IMR-90 (cell line): ENCODE data around the gene PLXNB1. TPM values are rescaled to one million over a fixed set of nuclear protein-coding genes. Genes with fewer than 3 reads are reported as not detected.

Experiments used
- ATAC-seq: fragments of 200-7000 bp; cut with Tn5 transposase; 2 replicates; pipeline ENCODE4 v1.9.1; 2020; ENCODE audit warnings: low read depth, mild to moderate bottlenecking, moderate library complexity
- BruUV-seq: library from RNA; stranded (reverse); fragments of 400-500 nt; replicated peaks from 2 replicates; lab custom pipeline; 2021; lab: Mats Ljungman, UMichigan
- CTCF ChIA-PET: fragments of 300-600 bp; formaldehyde crosslinking; extraction: SDS; loops from one replicate; lab custom pipeline; 2021; ENCODE audit warnings: antibody characterized with exemption; lab: Yijun Ruan, JAX
- POLR2A ChIA-PET: fragments of 300-600 bp; sonication (Branson Sonifier 250); formaldehyde crosslinking; loops from one replicate; lab custom pipeline; 2022; ENCODE audit warnings: antibody characterized with exemption; ENCODE audit not compliant: unreplicated experiment; lab: Charles Lee
- DNase-seq: peaks from one replicate; pipeline ENCODE4 v3.0.0; 2013
- H2AFZ ChIP-seq: replicated peaks from 2 replicates; pipeline ENCODE3; 2013; ENCODE audit warnings: low read length, mild to moderate bottlenecking; ENCODE audit not compliant: poor library complexity
- H2AK5ac ChIP-seq: 2 replicates; pipeline ENCODE4 v1.6.1; 2013; ENCODE audit warnings: low read depth, low read length, inconsistent platforms
- H2AK9ac ChIP-seq: replicated peaks from 2 replicates; pipeline ENCODE3; 2013; ENCODE audit warnings: mild to moderate bottlenecking, low read depth, low read length, moderate library complexity; ENCODE audit not compliant: poor library complexity
- H2BK120ac ChIP-seq: 2 replicates; pipeline ENCODE4 v1.6.1; 2013; ENCODE audit warnings: low read depth, low read length, inconsistent platforms
- H2BK15ac ChIP-seq: 3 replicates; pipeline ENCODE4 v1.6.1; 2013; ENCODE audit warnings: low read depth, low read length, inconsistent platforms
- H2BK20ac ChIP-seq: 2 replicates; pipeline ENCODE4 v1.6.1; 2013; ENCODE audit warnings: low read depth, mild to moderate bottlenecking, inconsistent platforms, low read length, moderate library complexity
- H2BK5ac ChIP-seq: 2 replicates; pipeline ENCODE4 v1.6.1; 2013; ENCODE audit warnings: mild to moderate bottlenecking, low read depth, low read length, inconsistent platforms; ENCODE audit not compliant: poor library complexity, severe bottlenecking
- H3K14ac ChIP-seq: replicated peaks from 2 replicates; pipeline ENCODE4 v1.6.1; 2013; ENCODE audit warnings: low read depth, low read length, inconsistent platforms
- H3K18ac ChIP-seq: 2 replicates; pipeline ENCODE4 v1.6.1; 2013; ENCODE audit warnings: low read depth, low read length, control low read depth
- H3K23ac ChIP-seq: 2 replicates; pipeline ENCODE4 v1.6.1; 2013; ENCODE audit warnings: low read depth, low read length, inconsistent platforms
- H3K27ac ChIP-seq: 2 replicates; pipeline ENCODE4 v1.5.1; 2013; ENCODE audit warnings: mild to moderate bottlenecking, control low read depth, low read length; ENCODE audit not compliant: insufficient read depth
- H3K27me3 ChIP-seq: 2 replicates; pipeline ENCODE4 v1.6.1; 2013; ENCODE audit warnings: low read length; ENCODE audit not compliant: control insufficient read depth, insufficient read depth
- H3K36me3 ChIP-seq: 2 replicates; pipeline ENCODE4 v1.6.1; 2013; ENCODE audit warnings: low read length, mixed read lengths; ENCODE audit not compliant: control insufficient read depth, insufficient read depth
- H3K4ac ChIP-seq: 2 replicates; pipeline ENCODE4 v1.6.1; 2013; ENCODE audit warnings: low read depth, low read length, inconsistent platforms
- H3K4me1 ChIP-seq: 2 replicates; pipeline ENCODE4 v1.6.1; 2013; ENCODE audit warnings: low read length, mixed read lengths; ENCODE audit not compliant: control insufficient read depth, insufficient read depth
- H3K4me2 ChIP-seq: 2 replicates; pipeline ENCODE4 v1.6.1; 2013; ENCODE audit warnings: low read depth, mild to moderate bottlenecking, control low read depth, low read length, moderate library complexity
- H3K4me3 ChIP-seq: 2 replicates; pipeline ENCODE4 v1.5.1; 2013; ENCODE audit warnings: low read depth, mild to moderate bottlenecking, control low read depth, low read length, moderate library complexity; ENCODE audit not compliant: insufficient read depth
- H3K56ac ChIP-seq: 2 replicates; pipeline ENCODE4 v1.6.1; 2013; ENCODE audit warnings: low read length, inconsistent platforms; ENCODE audit not compliant: insufficient read depth; ENCODE audit errors: extremely low read depth
- H3K79me1 ChIP-seq, 2 experiments: 2 replicates each; pipeline ENCODE4 v1.6.1; 2013; ENCODE audit warnings: low read length in 2 of 2, inconsistent platforms in 1 of 2, low read depth in 1 of 2
- H3K9ac ChIP-seq: 2 replicates; pipeline ENCODE4 v1.6.1; 2013; ENCODE audit warnings: low read depth, low read length, control low read depth
- H3K9me1 ChIP-seq: 2 replicates; pipeline ENCODE4 v1.6.1; 2013; ENCODE audit warnings: low read length, inconsistent platforms; ENCODE audit not compliant: insufficient read depth
- H3K9me3 ChIP-seq: 2 replicates; pipeline ENCODE4 v1.6.1; 2013; ENCODE audit warnings: low read length; ENCODE audit not compliant: control insufficient read depth, insufficient read depth
- H4K20me1 ChIP-seq: 2 replicates; pipeline ENCODE4 v1.6.1; 2013; ENCODE audit warnings: low read length, inconsistent platforms; ENCODE audit not compliant: insufficient read depth
- H4K5ac ChIP-seq: 2 replicates; pipeline ENCODE4 v1.6.1; 2013; ENCODE audit warnings: mild to moderate bottlenecking, low read depth, low read length, control low read depth
- H4K8ac ChIP-seq, 2 experiments: 2 replicates each; pipeline ENCODE4 v1.6.1; 2013; ENCODE audit warnings: low read depth in 2 of 2, low read length in 2 of 2, control low read depth in 1 of 2, inconsistent platforms in 1 of 2
- H4K91ac ChIP-seq: 2 replicates; pipeline ENCODE4 v1.6.1; 2013; ENCODE audit warnings: low read depth, low read length, inconsistent platforms; ENCODE audit not compliant: insufficient read depth
- BHLHE40 ChIP-seq: fragments of 150-350 bp; IDR thresholded peaks from 2 replicates; pipeline ENCODE4 v1.6.1; 2016; ENCODE audit warnings: mild to moderate bottlenecking, low read depth, low read length
- CEBPB ChIP-seq: IDR thresholded peaks from 2 replicates; pipeline ENCODE4 v1.6.1; 2012; ENCODE audit warnings: low read depth, low read length, improper control_type of control experiment
- CHD1 ChIP-seq: IDR thresholded peaks from 2 replicates; pipeline ENCODE4 v1.6.1; 2012; ENCODE audit warnings: low read depth, low read length, improper control_type of control experiment
- CTCF ChIP-seq: conservative IDR thresholded peaks from 2 replicates; pipeline ENCODE4 v1.5.1; 2012; ENCODE audit warnings: mild to moderate bottlenecking, low read depth, low read length, improper control_type of control experiment
- FOS ChIP-seq: fragments of 150-350 bp; IDR thresholded peaks from 2 replicates; pipeline ENCODE4 v1.6.1; 2016; ENCODE audit warnings: low read depth, low read length
- MAFK ChIP-seq: IDR thresholded peaks from 2 replicates; pipeline ENCODE4 v1.6.1; 2012; ENCODE audit warnings: low read depth, low read length, improper control_type of control experiment
- MAZ ChIP-seq: IDR thresholded peaks from 2 replicates; pipeline ENCODE4 v1.6.1; 2012; ENCODE audit warnings: low read depth, mild to moderate bottlenecking, low read length, improper control_type of control experiment, moderate library complexity, borderline replicate concordance
- MXI1 ChIP-seq: IDR thresholded peaks from 2 replicates; pipeline ENCODE4 v1.6.1; 2012; ENCODE audit warnings: low read depth, mild to moderate bottlenecking, low read length, moderate library complexity, borderline replicate concordance
- NFE2L2 ChIP-seq: fragments of 150-350 bp; IDR thresholded peaks from 2 replicates; pipeline ENCODE4 v1.6.1; 2016; ENCODE audit warnings: low read depth, mild to moderate bottlenecking, low read length
- POLR2A ChIP-seq: IDR thresholded peaks from 2 replicates; pipeline ENCODE4 v1.6.1; 2012; ENCODE audit warnings: mild to moderate bottlenecking, low read depth, low read length
- RAD21 ChIP-seq: IDR thresholded peaks from 2 replicates; pipeline ENCODE4 v1.6.1; 2012; ENCODE audit warnings: low read length, improper control_type of control experiment
- RCOR1 ChIP-seq: IDR thresholded peaks from 2 replicates; pipeline ENCODE4 v1.6.1; 2012; ENCODE audit warnings: mild to moderate bottlenecking, low read length, improper control_type of control experiment; ENCODE audit not compliant: insufficient replicate concordance
- RFX5 ChIP-seq: IDR thresholded peaks from 2 replicates; pipeline ENCODE4 v1.8.0; 2012; ENCODE audit warnings: low read depth, mild to moderate bottlenecking, low read length, moderate library complexity
- SMC3 ChIP-seq: fragments of 150-350 bp; IDR thresholded peaks from 2 replicates; pipeline ENCODE4 v1.6.1; 2016; ENCODE audit warnings: low read depth, mild to moderate bottlenecking, antibody characterized with exemption, low read length, moderate library complexity
- USF2 ChIP-seq: fragments of 150-350 bp; IDR thresholded peaks from 2 replicates; pipeline ENCODE4 v1.6.1; 2017; ENCODE audit warnings: mild to moderate bottlenecking, antibody characterized with exemption, low read length, low read depth
- WGBS, 2 experiments: methylation state at CpG; one replicate each; pipeline versions ENCODE4 v1.1.5 to v1.1.7; 2013; ENCODE audit warnings: missing lambda C conversion rate in 2 of 2; ENCODE audit not compliant: insufficient read length in 1 of 2; ENCODE audit errors: extremely low coverage in 2 of 2; 5-methylcytosine and 5-hydroxymethylcytosine counted together
- dilution Hi-C: fragments of 300-500 bp; cut with HindIII; formaldehyde crosslinking; loops from one replicate; pipeline ENCODE4 v1.14.3; 2018; ENCODE audit warnings: low sequenced_read_pairs; ENCODE audit not compliant: unreplicated experiment
- in situ Hi-C: fragments of 300-500 bp; cut with MboI; formaldehyde crosslinking; loops from 3 replicates; pipeline ENCODE4 v1.14.3; 2019; ENCODE audit warnings: low sequenced_read_pairs, inconsistent platforms, mixed read lengths
- intact Hi-C: fragments of 100-400 bp; cut with micrococcal nuclease; formaldehyde crosslinking; loops from 2 replicates; pipeline ENCODE4 v1.10.0; 2022
- polyA plus RNA-seq, 3 experiments: library from polyadenylated mRNA; depleted of rRNA; stranded (reverse); fragments of >200 nt; gene quantifications; 2 replicates each; pipeline ENCODE4 v1.2.3, GENCODE V29; 2012; ENCODE audit warnings: low replicate concordance in 1 of 3
- total RNA-seq: library from RNA; depleted of rRNA; stranded (reverse); fragments of >200 nt; gene quantifications from 2 replicates; pipeline ENCODE4 v1.2.3, GENCODE V29; 2012
- TF ChIP-seq, protein P1 (sequence below): fragments of 150-350 bp; IDR thresholded peaks from 2 replicates; pipeline ENCODE4 v1.6.1; 2016; ENCODE audit warnings: low read depth, mild to moderate bottlenecking, low read length, moderate library complexity, borderline replicate concordance

PLXNB1 gene
- total and polyA plus RNA-seq, 2 of the 4 experiments (the other 2 are of a cell fraction) = 5.2 to 25.3 TPM

GRCh38 chr3:48459331-48459730 lies 29.4 kb upstream of the PLXNB1 start:
- Histone ChIP-seq H2AK9ac (no peak overlapping the region), H3K4me1 (no peaks in the 10 kb centered on the region), H3K79me1 (no peaks in the 10 kb centered on the region; a peak in 1 of 4 replicates), H3K27ac (no peak overlapping the region), H3K14ac (no peak overlapping the region), H4K5ac (no peak overlapping the region), H2BK20ac (no peak overlapping the region), H3K4me2 (no peak overlapping the region), H3K56ac (no peak overlapping the region), H2BK15ac (no peak overlapping the region), H2AK5ac (no peak overlapping the region), H4K8ac (no peak overlapping the region), H3K9me3 (no peaks in the 10 kb centered on the region), H2BK120ac (no peak overlapping the region), H3K23ac (no peak overlapping the region), H3K18ac (no peak overlapping the region), H3K4ac (no peak overlapping the region), H3K27me3 (no peaks in the 10 kb centered on the region), H2AFZ (no peak overlapping the region), H3K36me3 (peaks cover 30% of the 10 kb centered on the region), H3K9ac (no peak overlapping the region), H3K9me1 (no peaks in the 10 kb centered on the region), H4K91ac (no peak overlapping the region), H3K4me3 (no peak overlapping the region), H2BK5ac (no peak overlapping the region), H4K20me1 (no peaks in the 10 kb centered on the region)
- intact Hi-C loops = no loop called here
- ATAC-seq = no peak
- BruUV-seq = no TSS peak
- no CpG with 5 or more reads among the region's 3 CpGs for WGBS, 2 experiments
- DNase-seq = no peak
- no peak for TF ChIP-seq BHLHE40
- no peak for TF ChIP-seq CEBPB
- no peak for TF ChIP-seq RCOR1
- TF ChIP-seq RAD21 = no peak
- no peak for TF ChIP-seq MAFK
- TF ChIP-seq POLR2A = no peak
- TF ChIP-seq, protein P1, sequence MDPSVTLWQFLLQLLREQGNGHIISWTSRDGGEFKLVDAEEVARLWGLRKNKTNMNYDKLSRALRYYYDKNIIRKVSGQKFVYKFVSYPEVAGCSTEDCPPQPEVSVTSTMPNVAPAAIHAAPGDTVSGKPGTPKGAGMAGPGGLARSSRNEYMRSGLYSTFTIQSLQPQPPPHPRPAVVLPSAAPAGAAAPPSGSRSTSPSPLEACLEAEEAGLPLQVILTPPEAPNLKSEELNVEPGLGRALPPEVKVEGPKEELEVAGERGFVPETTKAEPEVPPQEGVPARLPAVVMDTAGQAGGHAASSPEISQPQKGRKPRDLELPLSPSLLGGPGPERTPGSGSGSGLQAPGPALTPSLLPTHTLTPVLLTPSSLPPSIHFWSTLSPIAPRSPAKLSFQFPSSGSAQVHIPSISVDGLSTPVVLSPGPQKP = no peak
- no peak for TF ChIP-seq MAZ
- TF ChIP-seq CHD1 = no peak
- TF ChIP-seq RFX5 = no peak
- no peak for TF ChIP-seq USF2
- TF ChIP-seq CTCF = no peak
- TF ChIP-seq NFE2L2 = no peak
- TF ChIP-seq FOS = no peak
- TF ChIP-seq SMC3 = no peak
- TF ChIP-seq MXI1 = no peak
- CTCF ChIA-PET = interaction anchor here (0.6 kb wide), 1 partner anchor 491 kb away, joined by 3 read pairs; no protein-coding TSS in a partner anchor
- dilution Hi-C loops = no loop called here
- in situ Hi-C loops = no loop called here
- POLR2A ChIA-PET = no interaction called here
